HepG2 (cell line): Measurements from ENCODE around the gene NFASC. TPM values are rescaled to one million over a fixed set of nuclear protein-coding genes. Genes with fewer than 3 reads are reported as not detected.

ENCODE experiments used
- ATAC-seq: fragments of 200-7000 bp; cut with Tn5 transposase; 3 replicates; pipeline ENCODE4 v1.9.1; 2020; ENCODE audit warnings: mild to moderate bottlenecking, moderate library complexity
- BruUV-seq: library from RNA; stranded (reverse); fragments of 400-500 nt; replicated peaks from 2 replicates; lab custom pipeline; 2021; lab: Mats Ljungman, UMichigan
- CTCF ChIA-PET: fragments of 300-600 bp; formaldehyde crosslinking; extraction: SDS; loops from one replicate; lab custom pipeline; 2021; ENCODE audit warnings: low total read pairs, inconsistent platforms, low intra/inter-chr PET ratio; lab: Yijun Ruan, JAX
- POLR2A ChIA-PET: fragments of 350-600 bp; sonication (Branson Sonifier 250); formaldehyde crosslinking; loops from one replicate; lab custom pipeline; 2020; ENCODE audit warnings: antibody characterized with exemption, inconsistent platforms; lab: Yijun Ruan, JAX
- DNase-seq: peaks from one replicate; pipeline ENCODE4 v3.0.0-alpha.2; 2015; ENCODE audit warnings: low spot score
- FAIRE-seq: peaks from 3 replicates; lab custom pipeline; 2011; peaks lifted over from hg19 to GRCh38; lab: Jason Lieb, UNC
- H2AFZ ChIP-seq: one replicate; pipeline ENCODE4 v1.6.1; 2011; ENCODE audit warnings: low read length, inconsistent platforms
- H3K27ac ChIP-seq: fragments of 300-600 bp; 3 replicates; pipeline ENCODE4 v1.8.0; 2011; ENCODE audit warnings: mixed run types, mild to moderate bottlenecking, mixed read lengths, low read length, inconsistent platforms; ENCODE audit not compliant: insufficient read depth; ENCODE audit errors: extremely low read length
- H3K27me3 ChIP-seq, 2 experiments: fragments of 200-600 bp in 1 of 2; 2 replicates in 1 of 2; 3 replicates in 1 of 2; pipeline versions ENCODE4 v1.6.0 to v1.8.0; 2011; ENCODE audit warnings: low read length in 2 of 2, mild to moderate bottlenecking in 2 of 2, moderate library complexity in 2 of 2, inconsistent platforms in 1 of 2; ENCODE audit not compliant: insufficient read depth in 2 of 2, control insufficient read depth in 1 of 2
- H3K36me3 ChIP-seq, 2 experiments: fragments of 200-600 bp in 1 of 2; replicated peaks in 1 of 2; 2 replicates in 1 of 2; 3 replicates in 1 of 2; pipeline versions ENCODE4 v1.5.1 to v1.8.0; 2011; ENCODE audit warnings: low read length in 2 of 2, inconsistent platforms in 1 of 2; ENCODE audit not compliant: insufficient read depth in 2 of 2, control insufficient read depth in 1 of 2
- H3K4me1 ChIP-seq: 2 replicates; pipeline ENCODE4 v1.5.1; 2012; ENCODE audit warnings: low read length, inconsistent platforms; ENCODE audit not compliant: insufficient read depth
- H3K4me2 ChIP-seq: 2 replicates; pipeline ENCODE4 v1.6.0; 2011; ENCODE audit warnings: low read depth, low read length, inconsistent platforms
- H3K4me3 ChIP-seq, 3 experiments: fragments of 200-600 bp in 1 of 3; sonication (generic), shearing (Covaris generic) in 1 of 3; replicated peaks in 1 of 3; 2 replicates each; pipeline ENCODE4 v1.5.1; 2011 to 2016; ENCODE audit warnings: low read length in 3 of 3, inconsistent platforms in 2 of 3, low read depth in 2 of 3, mild to moderate bottlenecking in 2 of 3, control low read depth in 1 of 3, mixed read lengths in 1 of 3; ENCODE audit not compliant: insufficient read depth in 1 of 3
- H3K79me2 ChIP-seq: one replicate; pipeline ENCODE4 v1.6.1; 2011; ENCODE audit warnings: low read length, inconsistent platforms; ENCODE audit not compliant: insufficient read depth
- H3K9ac ChIP-seq: 2 replicates; pipeline ENCODE4 v1.6.0; 2011; ENCODE audit warnings: mild to moderate bottlenecking, low read depth, low read length, inconsistent platforms; ENCODE audit not compliant: insufficient read depth
- H3K9me3 ChIP-seq: 2 replicates; pipeline ENCODE4 v1.5.1; 2012; ENCODE audit warnings: mild to moderate bottlenecking, low read length
- H4K20me1 ChIP-seq: 2 replicates; pipeline ENCODE4 v1.6.0; 2011; ENCODE audit warnings: inconsistent platforms, mild to moderate bottlenecking, low read length, moderate library complexity; ENCODE audit not compliant: insufficient read depth
- HNF1B ChIP-seq: sonication (generic); formaldehyde crosslinking; IDR thresholded peaks from 2 replicates; pipeline ENCODE4 v1.5.1; 2020; ENCODE audit warnings: mild to moderate bottlenecking, moderate library complexity, missing genetic modification reagents
- KLF13 ChIP-seq: sonication (generic); formaldehyde crosslinking; IDR thresholded peaks from 2 replicates; pipeline ENCODE4 v1.4.0; 2020; ENCODE audit warnings: mild to moderate bottlenecking, missing genetic modification reagents
- STAT5B ChIP-seq: sonication (generic); formaldehyde crosslinking; IDR thresholded peaks from 2 replicates; pipeline ENCODE4 v1.4.0; 2020; ENCODE audit warnings: missing genetic modification reagents
- ZBTB40 ChIP-seq, 2 experiments: fragments of 450-650 bp in 1 of 2; sonication (generic) in 1 of 2; formaldehyde crosslinking in 1 of 2; IDR thresholded peaks; 2 replicates each; pipeline versions ENCODE4 v1.6.1 to v1.8.0; 2016 to 2022; ENCODE audit warnings: antibody characterized with exemption in 1 of 2, mild to moderate bottlenecking in 1 of 2, missing genetic modification reagents in 1 of 2
- ZNF180 ChIP-seq: sonication (generic); formaldehyde crosslinking; IDR thresholded peaks from 2 replicates; pipeline ENCODE4 v1.4.0; 2020; ENCODE audit warnings: low read depth, missing genetic modification reagents, borderline replicate concordance
- ZNF770 ChIP-seq: sonication (generic); formaldehyde crosslinking; IDR thresholded peaks from 2 replicates; pipeline ENCODE4 v1.5.0; 2020; ENCODE audit warnings: mild to moderate bottlenecking, missing genetic modification reagents
- WGBS: methylation state at CpG from one replicate; pipeline ENCODE4 v1.1.6; 2017; ENCODE audit warnings: low lambda C conversion rate; 5-methylcytosine and 5-hydroxymethylcytosine counted together
- in situ Hi-C: cut with HindIII; loops from 2 replicates; pipeline ENCODE4 v1.10.0; 2017; ENCODE audit warnings: low pct_unique_long_range_greater_than_20kb; ENCODE audit not compliant: extremely low pct_ligation_motif_present
- intact Hi-C: fragments of 100-400 bp; cut with micrococcal nuclease; formaldehyde crosslinking; loops from one replicate; pipeline ENCODE4 v1.10.0; 2022; ENCODE audit not compliant: unreplicated experiment
- polyA plus RNA-seq, 8 experiments: library from polyadenylated mRNA; depleted of rRNA in 3 of 8; stranded (reverse) in 7 of 8; unstranded in 1 of 8; fragments of >200 nt; fragmentation: Illumina TruSeq in 4 of 8; extraction: Trizol in 4 of 8; gene quantifications; 2 replicates each; pipeline versions ENCODE4 v1.2.1 to v1.2.3, GENCODE V29; 2011 to 2016; ENCODE audit warnings: low read depth in 4 of 8, missing spikeins in 1 of 8, mixed read lengths in 1 of 8; ENCODE audit not compliant: insufficient read depth in 1 of 8
- total RNA-seq, 5 experiments: library from RNA; depleted of rRNA; stranded (reverse); fragments of >200 nt; fragmentation: Illumina TruSeq; extraction: Trizol; gene quantifications; 2 replicates each; pipeline ENCODE4 v1.2.3, GENCODE V29; 2016; ENCODE audit warnings: low read depth in 1 of 5

Gene NFASC
- total and polyA plus RNA-seq, 2 of the 13 experiments (the other 11 are each of a cell fraction or from before 2014, with no cell fraction given) = not detected

GRCh38 chr1:204873714-204874113 lies 3.1 kb downstream of the NFASC start (continued):
- TF ChIP-seq ZNF180 (CRISPR knock-in tag) (no peak), STAT5B (CRISPR knock-in tag) (no peak), HNF1B (no peak), KLF13 (CRISPR knock-in tag) (no peak)

- Histone ChIP-seq H3K4me2 (no peak overlapping the region), H3K36me3 (no peaks in the 10 kb centered on the region), H3K9me3 (no peaks in the 10 kb centered on the region), H3K27me3 (peaks cover 2 to 18% of the 10 kb centered on the region in 2 experiments; a peak in 3 of 5 replicates), H2AFZ (no peak overlapping the region), H3K27ac (no peak overlapping the region), H3K9ac (no peak overlapping the region), H3K4me1 (no peaks in the 10 kb centered on the region), H4K20me1 (no peaks in the 10 kb centered on the region), H3K79me2 (no peaks in the 10 kb centered on the region), H3K4me3 (no peak overlapping the region)
- POLR2A ChIA-PET = no interaction called here
- ATAC-seq = no peak
- CTCF ChIA-PET = no interaction called here
- 31% methylated on average over 10 of the region's 10 CpGs for WGBS
- in situ Hi-C loops = no loop called here
- DNase-seq = no peak
- BruUV-seq = no TSS peak
- intact Hi-C loops = no loop called here
- no peak for FAIRE-seq
- TF ChIP-seq ZNF770 (CRISPR knock-in tag) = no peak
- TF ChIP-seq ZBTB40 (IDR thresholded peaks at IDR 0.05) = no peak
- TF ChIP-seq ZBTB40 (CRISPR knock-in tag; IDR thresholded peaks at IDR 0.05) = no peak
These were observed 3.6 kb downstream of the NFASC start for GRCh38 chr1:204874274-204874673.
